Thoracic aorta (tissue), 2 donors: ENCODE measurements around the gene SUPT6H. TPM values are rescaled to one million over a fixed set of nuclear protein-coding genes. Genes with fewer than 3 reads are reported as not detected.

Experiments used
- ATAC-seq: fragments of 150-250 bp; one replicate; pipeline ENCODE4 v1.8.0; 2017; ENCODE audit warnings: low read depth; ENCODE audit not compliant: insufficient number of reproducible peaks, low FRiP score
- DNase-seq: peaks from one replicate; pipeline ENCODE4 v3.0.0-alpha.2; 2020; ENCODE audit warnings: low spot score
- H3K27ac ChIP-seq, 2 donors: fragments of 200-600 bp; sonication (generic); 1 replicate in 1 of 2; 2 replicates in 1 of 2; pipeline ENCODE4 v1.5.1; 2016; ENCODE audit warnings: mild to moderate bottlenecking in 2 of 2, moderate library complexity in 2 of 2
- H3K27me3 ChIP-seq: fragments of 200-600 bp; sonication (generic); replicated peaks from 2 replicates; pipeline ENCODE4 v1.6.0; 2016; ENCODE audit warnings: mild to moderate bottlenecking; ENCODE audit not compliant: insufficient read depth
- H3K36me3 ChIP-seq: fragments of 200-600 bp; sonication (generic); one replicate; pipeline ENCODE4 v1.5.1; 2016
- H3K4me1 ChIP-seq, 2 donors: fragments of 200-600 bp; sonication (generic); 1 replicate in 1 of 2; 2 replicates in 1 of 2; pipeline versions ENCODE4 v1.5.1 to v1.6.0; 2016; ENCODE audit warnings: low read depth in 2 of 2, mild to moderate bottlenecking in 1 of 2; ENCODE audit not compliant: control insufficient read depth in 1 of 2
- H3K4me3 ChIP-seq: fragments of 200-600 bp; sonication (generic); 2 replicates; pipeline ENCODE4 v1.5.1; 2016; ENCODE audit warnings: mild to moderate bottlenecking
- H3K9me3 ChIP-seq: fragments of 200-600 bp; sonication (generic); 2 replicates; pipeline ENCODE4 v1.5.1; 2016
- CTCF ChIP-seq: fragments of 200-600 bp; sonication (generic); IDR thresholded peaks from one replicate; pipeline ENCODE4 v1.5.1; 2019; ENCODE audit warnings: antibody characterized with exemption
- total RNA-seq, 2 donors: library from RNA; depleted of rRNA; stranded (reverse); fragments of >200 nt; gene quantifications; one replicate each; pipeline versions ENCODE4 v1.1.0 to v1.2.3, GENCODE V29; 2016

The SUPT6H gene
- total RNA-seq, 2 donors from 2014 or later: 45.6 to 133 TPM

GRCh38 chr17:28615260-28615940, 46.6 kb upstream of the SUPT6H start:
- ATAC-seq (no peak), DNase-seq (no peak)
- Histone ChIP-seq H3K4me1 (no peaks in the 10 kb centered on the region), H3K27me3 (no peaks in the 10 kb centered on the region), H3K36me3 (peaks cover 44% of the 10 kb centered on the region), H3K27ac (no peak overlapping the region), H3K9me3 (no peaks in the 10 kb centered on the region), H3K4me3 (no peak overlapping the region)
- TF ChIP-seq CTCF: no peak

GRCh38 chr17:28616281-28616680, 45.7 kb upstream of the SUPT6H start:
- no peak for ATAC-seq
- H3K9me3 ChIP-seq: no peaks in the 10 kb centered on the region
- no peak for TF ChIP-seq CTCF
- no peak overlapping the region for H3K4me3 ChIP-seq
- H3K27ac ChIP-seq: no peak overlapping the region
- peaks cover 52% of the 10 kb centered on the region for H3K36me3 ChIP-seq
- no peaks in the 10 kb centered on the region for H3K27me3 ChIP-seq
- DNase-seq: no peak
- no peaks in the 10 kb centered on the region for H3K4me1 ChIP-seq

GRCh38 chr17:28618464-28618863, 43.5 kb upstream of the SUPT6H start:
- Histone ChIP-seq H3K9me3 (no peaks in the 10 kb centered on the region), H3K27ac (no peak overlapping the region), H3K27me3 (no peaks in the 10 kb centered on the region), H3K4me1 (no peaks in the 10 kb centered on the region), H3K4me3 (no peak overlapping the region), H3K36me3 (peaks cover 73% of the 10 kb centered on the region)
- ATAC-seq (no peak), DNase-seq (no peak)
- TF ChIP-seq CTCF: no peak

GRCh38 chr17:28620010-28620409, 42.0 kb upstream of the SUPT6H start:
- Histone ChIP-seq H3K9me3 (no peaks in the 10 kb centered on the region), H3K4me1 (no peaks in the 10 kb centered on the region), H3K27ac (no peak overlapping the region), H3K4me3 (no peak overlapping the region), H3K36me3 (peaks cover 78% of the 10 kb centered on the region), H3K27me3 (no peaks in the 10 kb centered on the region)
- TF ChIP-seq CTCF: no peak
- ATAC-seq (no peak), DNase-seq (no peak)

- Histone ChIP-seq H3K27me3 (no peaks in the 10 kb centered on the region), H3K4me3 (no peak overlapping the region), H3K4me1 (no peaks in the 10 kb centered on the region), H3K36me3 (peaks cover 68% of the 10 kb centered on the region), H3K9me3 (no peaks in the 10 kb centered on the region), H3K27ac (no peak overlapping the region)
- ATAC-seq (no peak), DNase-seq (no peak)
- no peak for TF ChIP-seq CTCF
Observed at GRCh38 chr17:28622186-28622585, 39.8 kb upstream of the SUPT6H start.
